ENCODE measurements around the gene U2AF2.
"Not testable (repeated sequence)": the region's sequence is repeated elsewhere in the genome, so short reads cannot be mapped to it uniquely, and the experiment has no call there.

U2AF2 gene

DNA sequence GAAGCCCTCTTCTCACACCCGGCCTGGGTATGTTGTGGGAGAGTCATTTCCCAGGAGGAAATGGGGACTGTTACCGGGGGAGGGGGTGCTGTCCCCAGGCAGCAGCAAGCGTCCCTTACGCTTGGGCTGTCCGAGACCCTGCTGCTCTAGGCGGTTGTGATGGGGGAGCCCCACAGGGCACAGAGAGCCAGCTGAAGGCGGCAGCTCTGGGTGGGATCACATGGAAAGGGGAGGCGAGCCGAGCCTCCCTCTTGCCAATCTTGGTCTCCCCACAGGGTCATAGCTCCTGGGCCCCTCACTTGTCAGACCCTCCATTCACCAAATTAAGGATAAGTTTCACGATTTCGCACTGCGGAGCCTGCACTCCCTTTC, 42.2 kb downstream of the U2AF2 start:
- TF ChIP-seq JUND (IDR thresholded peaks at IDR 0.05; ENCODE audit: low read depth): no peak
- in situ Hi-C loops (cut with HindIII; ENCODE audit: low pct_unique_long_range_greater_than_20kb, low sequenced_read_pairs): no loop called here
- DNase-seq (ENCODE audit: low read depth in 1 of 2, low spot score in 1 of 2): no peak

DNA sequence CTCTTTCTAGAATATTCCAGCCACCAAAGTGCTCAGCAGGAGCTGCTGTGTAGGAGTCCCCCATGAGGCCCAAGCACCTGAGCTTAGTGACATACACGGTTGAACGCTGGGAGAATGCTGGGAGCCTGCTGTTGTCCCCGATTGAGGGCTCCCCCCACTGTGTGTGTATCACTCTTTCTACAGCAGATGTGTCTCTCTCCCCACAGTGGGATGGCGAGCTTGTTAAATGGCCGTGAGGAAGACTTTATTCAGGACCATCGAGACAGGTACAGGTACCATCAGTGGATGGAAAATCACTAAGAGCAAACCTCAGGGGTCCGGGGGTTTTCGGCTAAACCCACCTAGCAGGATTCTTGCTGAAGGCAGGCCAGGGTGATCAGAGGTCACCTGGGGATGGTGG, 42.9 kb downstream of the U2AF2 start:
- no peak for DNase-seq (ENCODE audit: low read depth in 1 of 2, low spot score in 1 of 2)
- TF ChIP-seq JUND (IDR thresholded peaks at IDR 0.05; ENCODE audit: low read depth): no peak
- in situ Hi-C loops (cut with HindIII; ENCODE audit: low pct_unique_long_range_greater_than_20kb, low sequenced_read_pairs): no loop called here

DNA sequence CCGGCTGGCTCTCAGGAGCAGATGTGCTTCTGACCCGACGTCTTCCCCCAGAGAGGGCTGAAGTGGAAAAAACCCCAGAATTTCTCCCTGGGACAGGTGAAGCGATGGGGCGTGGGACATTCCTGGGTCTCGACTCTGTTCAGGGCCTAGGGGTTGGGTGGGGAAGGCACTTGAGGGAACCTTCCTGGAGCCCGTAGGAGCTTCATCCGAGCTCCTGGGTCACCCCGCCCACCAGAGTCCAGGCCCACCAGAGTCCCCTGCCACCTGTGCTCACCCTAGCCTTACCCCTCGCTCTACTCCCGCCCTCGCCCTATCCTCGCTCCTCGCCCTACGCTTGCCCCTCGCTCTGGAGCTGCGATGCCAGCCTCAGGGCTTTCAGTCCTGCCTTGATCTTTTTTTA, 43.4 kb downstream of the U2AF2 start:
- in situ Hi-C loops (cut with HindIII; ENCODE audit: low pct_unique_long_range_greater_than_20kb, low sequenced_read_pairs): no loop called here

DNA sequence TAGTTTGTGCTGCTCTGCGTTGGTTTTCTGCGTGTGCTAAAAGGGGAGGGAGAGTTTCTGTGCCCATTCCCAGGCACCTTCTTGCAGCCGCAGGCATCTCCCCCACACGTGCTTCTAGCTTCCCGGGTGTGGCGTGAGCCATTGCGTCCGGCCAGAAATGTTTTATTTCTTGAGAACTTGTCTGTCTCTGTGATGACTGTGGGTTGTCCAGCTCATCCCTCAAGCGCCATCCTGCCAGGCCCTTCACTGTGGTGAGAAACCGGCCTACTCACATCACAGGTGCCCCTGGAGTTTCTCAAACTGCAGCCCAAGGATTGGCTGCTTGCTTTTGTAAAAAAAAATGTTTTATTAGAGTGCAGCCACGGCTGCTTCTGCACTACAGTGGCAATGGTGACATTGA, 44.4 kb downstream of the U2AF2 start:
- DNase-seq (ENCODE audit: low read depth in 1 of 2, low spot score in 1 of 2): no peak
- in situ Hi-C loops (cut with HindIII; ENCODE audit: low pct_unique_long_range_greater_than_20kb, low sequenced_read_pairs): no loop called here
- no peak for TF ChIP-seq JUND (IDR thresholded peaks at IDR 0.05; ENCODE audit: low read depth)

More for the DNA sequence above, 43.4 kb downstream of the U2AF2 start:
- DNase-seq (ENCODE audit: low read depth in 1 of 2, low spot score in 1 of 2): no peak
- no peak for TF ChIP-seq JUND (IDR thresholded peaks at IDR 0.05; ENCODE audit: low read depth)

DNA sequence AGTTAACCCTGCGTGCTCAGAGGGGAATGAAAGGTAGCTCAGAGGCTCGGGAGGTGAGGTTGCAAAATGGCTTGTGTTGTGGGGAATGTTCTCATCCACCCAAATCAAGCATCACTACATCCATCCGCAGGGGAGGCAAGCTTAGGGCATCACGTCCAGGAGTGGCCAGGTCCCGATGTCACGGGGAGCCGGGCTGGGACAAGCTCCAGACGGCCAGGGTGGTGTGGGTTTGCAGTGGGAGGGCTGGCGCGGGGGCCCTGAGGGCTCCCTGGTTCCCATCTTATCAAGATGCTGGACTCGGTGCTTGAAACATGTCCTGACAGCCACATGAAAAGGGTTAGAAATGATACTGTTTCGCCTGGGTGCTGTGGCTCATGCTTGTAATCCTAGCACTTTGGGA, 46.0 kb downstream of the U2AF2 start:
- TF ChIP-seq JUND (IDR thresholded peaks at IDR 0.05; ENCODE audit: low read depth): no peak
- in situ Hi-C loops (cut with HindIII; ENCODE audit: low pct_unique_long_range_greater_than_20kb, low sequenced_read_pairs): no loop called here

DNA sequence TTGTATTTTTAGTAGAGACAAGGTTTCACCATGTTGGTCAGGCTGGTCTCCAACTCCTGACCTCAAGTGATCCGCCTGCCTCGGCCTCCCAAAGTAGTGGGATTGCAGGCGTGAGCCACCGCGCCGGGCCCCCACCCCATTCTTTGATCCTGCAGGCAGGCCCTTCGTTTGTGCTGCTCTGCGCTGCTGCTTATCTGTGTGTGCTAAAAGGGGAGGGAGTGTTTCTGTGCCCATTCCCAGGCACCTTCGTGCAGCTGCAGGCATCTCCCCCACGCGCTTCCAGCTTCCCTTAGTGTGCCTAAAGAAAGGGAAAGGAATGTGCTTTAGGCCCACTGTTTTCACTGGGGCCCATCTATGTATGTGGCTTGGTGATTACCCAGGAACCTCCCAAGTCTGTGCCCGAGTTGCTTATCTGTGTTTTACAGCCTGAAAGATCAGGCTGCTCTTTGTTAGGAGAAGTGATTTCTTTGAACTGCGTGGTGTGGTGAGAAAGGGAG, 47.3 kb downstream of the U2AF2 start:
- no peak for DNase-seq (ENCODE audit: low read depth in 1 of 2, low spot score in 1 of 2)
- TF ChIP-seq JUND (IDR thresholded peaks at IDR 0.05; ENCODE audit: low read depth): no peak
- in situ Hi-C loops (cut with HindIII; ENCODE audit: low pct_unique_long_range_greater_than_20kb, low sequenced_read_pairs): no loop called here

More for the DNA sequence above, 46.0 kb downstream of the U2AF2 start:
- DNase-seq (ENCODE audit: low read depth in 1 of 2, low spot score in 1 of 2): no peak

DNA sequence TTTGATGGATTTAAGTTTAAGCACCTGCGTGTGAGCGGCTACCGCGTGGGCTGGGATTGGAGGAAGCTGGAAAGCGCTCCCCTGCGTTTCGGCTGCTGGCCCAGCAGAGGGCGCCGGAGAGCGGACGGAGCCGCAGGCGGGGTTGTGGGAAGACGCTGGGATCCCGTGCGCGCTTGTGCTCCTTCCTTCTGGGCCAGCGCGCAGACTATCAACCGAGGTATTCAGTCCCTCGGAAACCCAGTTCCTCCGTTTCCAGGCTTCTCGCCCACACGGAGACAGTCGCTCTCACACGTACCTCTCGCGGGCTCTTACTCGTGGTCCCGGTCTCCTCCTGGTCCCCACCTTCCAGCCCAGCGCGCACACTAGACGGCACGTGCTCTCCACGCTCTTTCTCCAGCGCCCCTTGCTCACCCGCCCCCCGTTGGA, 49.0 kb downstream of the U2AF2 start:
- no peak for DNase-seq (ENCODE audit: low read depth in 1 of 2, low spot score in 1 of 2)
- no peak for TF ChIP-seq JUND (IDR thresholded peaks at IDR 0.05; ENCODE audit: low read depth)
- in situ Hi-C loops (cut with HindIII; ENCODE audit: low pct_unique_long_range_greater_than_20kb, low sequenced_read_pairs): no loop called here

DNA sequence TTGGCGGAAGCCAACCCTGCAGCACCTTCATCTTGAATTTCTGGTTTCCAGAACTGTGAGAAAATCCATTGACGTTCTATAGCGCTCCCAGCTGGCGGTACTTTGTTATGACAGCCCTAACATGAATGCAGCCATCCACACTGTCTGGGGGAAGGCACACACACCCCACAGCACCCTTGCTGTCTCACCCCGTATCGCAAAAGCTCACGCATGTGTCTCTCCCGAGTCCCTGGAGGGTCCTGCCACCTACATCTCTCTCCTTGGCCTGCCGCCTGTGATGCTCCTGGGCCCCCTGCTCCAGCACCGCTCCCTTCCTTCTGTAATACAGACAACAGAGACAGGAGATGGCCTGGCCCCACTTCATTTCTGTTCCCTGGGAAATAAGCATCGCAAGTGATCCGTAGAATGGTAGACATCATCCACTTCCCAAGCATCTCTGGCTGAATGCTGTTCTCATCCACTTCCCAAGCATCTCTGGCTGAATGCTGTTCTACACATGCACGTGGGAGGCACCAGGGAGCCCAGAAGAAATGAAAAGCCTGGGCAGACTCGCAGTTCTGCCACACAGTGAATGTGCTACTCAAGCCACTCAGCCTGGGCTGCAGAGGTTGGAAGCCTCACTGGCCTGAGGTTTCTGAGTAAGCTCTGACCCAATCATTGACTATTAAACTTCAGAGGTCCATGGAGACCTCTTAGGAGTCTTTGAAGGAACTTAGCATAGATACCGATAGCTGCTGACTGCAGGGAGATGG, 49.8 kb downstream of the U2AF2 start:
- in situ Hi-C loops (cut with HindIII; ENCODE audit: low pct_unique_long_range_greater_than_20kb, low sequenced_read_pairs): no loop called here
- no peak for TF ChIP-seq JUND (IDR thresholded peaks at IDR 0.05; ENCODE audit: low read depth)
- DNase-seq (ENCODE audit: low read depth in 1 of 2, low spot score in 1 of 2): no peak

DNA sequence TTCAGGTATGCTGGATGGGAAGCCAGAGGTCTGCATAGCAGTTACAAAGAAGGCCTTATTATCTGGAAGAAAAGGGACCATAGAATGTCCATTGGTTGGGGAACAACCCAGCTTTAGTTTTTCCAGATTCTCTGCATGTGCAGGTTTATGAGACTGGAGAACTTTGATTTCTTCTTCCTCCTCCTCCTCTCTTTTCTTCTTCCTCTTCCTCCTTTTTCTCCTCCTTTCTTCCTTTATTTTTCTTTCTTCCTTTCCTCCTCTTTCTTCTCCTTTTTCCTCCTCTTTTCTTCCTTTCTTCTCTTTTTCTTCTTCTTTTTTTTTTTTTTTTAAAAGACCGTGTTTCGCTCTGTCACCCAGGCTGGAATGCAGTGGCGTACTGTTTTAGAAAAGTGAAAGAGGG, 51.1 kb downstream of the U2AF2 start:
- no peak for TF ChIP-seq JUND (IDR thresholded peaks at IDR 0.05; ENCODE audit: low read depth)
- in situ Hi-C loops (cut with HindIII; ENCODE audit: low pct_unique_long_range_greater_than_20kb, low sequenced_read_pairs): no loop called here
- DNase-seq (ENCODE audit: low read depth in 1 of 2, low spot score in 1 of 2): no peak

DNA sequence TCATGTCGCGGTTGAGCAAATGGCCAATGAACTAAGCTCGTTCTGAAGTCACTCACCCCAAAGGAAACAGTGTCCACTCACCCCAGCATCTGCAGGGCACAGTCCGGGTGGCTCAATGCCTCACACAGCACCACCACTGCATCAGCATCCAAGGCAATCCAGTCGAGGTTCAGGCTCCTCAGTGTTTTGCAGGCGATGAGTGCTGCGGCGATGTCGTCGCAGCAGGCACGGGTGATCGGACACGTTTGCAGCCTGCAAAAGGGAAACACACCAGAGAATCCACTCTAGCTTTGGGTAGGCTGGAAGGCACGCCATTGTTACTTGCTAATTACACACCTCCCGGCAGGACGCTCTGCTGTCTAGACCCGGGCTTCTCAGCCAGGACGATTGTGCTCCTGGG, 56.9 kb downstream of the U2AF2 start:
- DNase-seq (ENCODE audit: low read depth in 1 of 2, low spot score in 1 of 2): no peak
- TF ChIP-seq JUND (IDR thresholded peaks at IDR 0.05; ENCODE audit: low read depth): no peak
- in situ Hi-C loops (cut with HindIII; ENCODE audit: low pct_unique_long_range_greater_than_20kb, low sequenced_read_pairs): no loop called here

DNA sequence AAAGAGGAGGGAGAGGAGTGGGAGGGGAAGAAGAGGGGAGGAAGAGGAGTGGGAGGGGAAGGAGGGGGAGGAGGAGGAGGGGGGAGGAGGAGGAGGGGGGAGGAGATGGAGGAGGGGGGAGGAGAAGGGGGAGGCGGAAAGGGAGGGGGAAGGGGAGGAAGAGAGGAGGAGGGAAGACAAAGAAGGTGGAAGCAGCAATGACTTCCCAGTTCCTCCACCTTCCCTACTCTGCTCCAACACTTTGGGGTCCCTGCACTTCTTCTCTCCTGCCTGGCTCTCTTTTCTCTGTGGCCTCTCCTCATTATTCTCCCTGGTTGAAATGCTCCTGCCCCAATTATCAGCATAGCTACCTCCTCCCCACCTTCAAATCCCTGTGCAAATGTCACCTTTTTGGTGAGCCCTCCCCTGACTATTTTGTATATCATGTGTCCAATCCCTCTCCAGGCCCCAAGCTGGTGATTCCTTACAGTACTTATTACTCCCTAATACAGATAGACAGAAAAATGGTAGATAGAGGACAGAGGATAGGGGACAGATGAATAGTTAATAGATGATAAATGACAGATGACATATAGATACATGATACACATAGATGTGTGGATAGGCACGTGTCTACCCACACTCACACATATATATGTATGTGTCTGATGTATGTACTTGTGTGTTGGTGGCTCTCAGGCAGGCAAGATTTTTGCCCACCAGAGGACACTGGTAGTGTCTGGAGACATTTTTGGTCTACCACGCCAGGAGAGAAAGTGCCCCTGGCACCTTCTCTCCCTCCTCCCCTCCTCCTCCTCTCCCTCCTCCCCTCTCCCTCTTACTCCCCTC, 58.2 kb downstream of the U2AF2 start:
- TF ChIP-seq JUND (IDR thresholded peaks at IDR 0.05; ENCODE audit: low read depth): no peak
- in situ Hi-C loops (cut with HindIII; ENCODE audit: low pct_unique_long_range_greater_than_20kb, low sequenced_read_pairs): no loop called here
- DNase-seq (ENCODE audit: low read depth in 1 of 2, low spot score in 1 of 2): no peak

DNA sequence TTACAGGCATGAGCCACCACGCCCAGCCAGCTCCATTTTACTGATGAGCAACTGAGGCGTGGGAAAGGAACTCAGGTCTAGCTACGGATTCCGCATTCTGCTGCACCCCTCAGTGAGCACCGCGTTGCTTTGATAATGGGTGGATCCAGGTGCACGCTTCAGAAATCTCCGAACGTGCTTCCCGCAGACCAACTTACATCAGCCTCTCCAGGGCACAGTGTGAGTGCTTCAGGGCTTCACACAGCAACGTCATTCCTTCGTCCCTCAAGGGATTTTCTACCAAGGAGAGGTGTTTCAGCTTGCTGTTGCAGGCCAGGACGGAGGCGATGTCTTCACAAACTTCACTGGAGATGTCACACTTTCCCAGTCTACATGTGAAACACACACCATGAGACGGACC, 61.7 kb downstream of the U2AF2 start:
- no peak for TF ChIP-seq JUND (IDR thresholded peaks at IDR 0.05; ENCODE audit: low read depth)
- in situ Hi-C loops (cut with HindIII; ENCODE audit: low pct_unique_long_range_greater_than_20kb, low sequenced_read_pairs): no loop called here
- DNase-seq (ENCODE audit: low read depth in 1 of 2, low spot score in 1 of 2): no peak

DNA sequence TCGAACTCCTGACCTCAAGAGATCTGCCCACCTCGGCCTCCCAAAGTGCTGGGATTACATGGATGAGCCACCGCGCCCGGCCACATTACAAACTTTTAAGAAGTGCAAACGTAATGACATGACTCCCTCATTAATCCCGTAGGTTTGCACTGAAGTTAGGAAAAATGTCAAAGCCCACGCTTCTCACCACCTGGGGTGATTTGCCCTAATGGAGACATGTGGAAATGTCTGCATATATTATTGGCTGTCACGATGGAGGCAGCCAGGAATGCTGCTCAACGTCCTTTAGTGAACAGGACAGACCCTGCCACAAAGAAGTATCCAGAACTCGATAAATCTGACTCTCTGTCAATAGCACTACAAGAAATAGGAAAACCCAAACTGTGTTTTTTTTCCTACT, 62.4 kb downstream of the U2AF2 start:
- TF ChIP-seq JUND (IDR thresholded peaks at IDR 0.05; ENCODE audit: low read depth): no peak
- in situ Hi-C loops (cut with HindIII; ENCODE audit: low pct_unique_long_range_greater_than_20kb, low sequenced_read_pairs): no loop called here
- no peak for DNase-seq (ENCODE audit: low read depth in 1 of 2, low spot score in 1 of 2)

DNA sequence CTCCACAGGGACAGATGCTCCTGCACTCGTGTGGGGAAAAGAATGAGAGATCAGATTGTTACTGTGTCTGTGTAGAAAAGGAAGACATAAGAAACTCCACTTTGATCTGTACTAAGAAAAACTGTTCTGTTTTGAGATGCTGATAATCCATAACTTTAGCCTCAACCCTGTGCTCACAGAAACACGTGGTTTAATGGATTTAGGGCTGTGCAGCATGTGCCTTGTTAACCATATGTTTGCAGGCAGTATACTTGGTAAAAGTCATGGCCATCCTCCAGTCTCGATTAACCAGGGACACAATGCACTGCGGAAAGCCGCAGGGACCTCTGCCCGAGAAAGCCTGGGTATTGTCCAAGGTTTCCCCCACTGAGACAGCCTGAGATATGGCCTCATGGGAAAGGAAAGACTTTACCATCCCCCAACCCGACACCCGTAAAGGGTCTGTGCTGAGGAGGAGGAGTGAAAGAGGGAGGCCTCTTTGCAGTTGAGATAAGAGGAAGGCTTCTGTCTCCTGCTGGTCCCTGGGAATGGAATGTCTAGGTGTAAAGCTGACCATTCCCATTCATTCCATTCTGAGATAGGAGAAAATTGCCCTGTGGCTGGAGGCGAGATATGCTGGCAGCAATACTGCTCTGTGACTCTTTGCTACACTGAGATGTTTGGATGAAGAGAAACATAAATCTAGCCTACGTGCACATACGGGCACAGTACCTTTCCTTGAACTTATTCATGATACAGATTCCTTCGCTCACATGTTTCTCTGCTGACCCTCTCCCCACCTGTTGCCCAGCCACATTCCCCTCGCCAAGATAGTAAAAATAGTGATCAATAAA, 63.3 kb downstream of the U2AF2 start:
- DNase-seq (ENCODE audit: low read depth in 1 of 2, low spot score in 1 of 2); in situ Hi-C loops (cut with HindIII; ENCODE audit: low pct_unique_long_range_greater_than_20kb, low sequenced_read_pairs): not testable (repeated sequence)

All from T47D (cell line).